Suprapubic skin (tissue), 4 donors: ENCODE measurements around the gene RFX8.

Experiments
- CTCF ChIP-seq, 2 donors: fragments of 200-600 bp in 1 of 2; fragments of 450-650 bp in 1 of 2; sonication (generic) in 1 of 2; IDR thresholded peaks; one replicate each; pipeline ENCODE4 v1.5.1; 2016 to 2019; ENCODE audit warnings: antibody characterized with exemption in 2 of 2, mild to moderate bottlenecking in 1 of 2, moderate library complexity in 1 of 2
- EP300 ChIP-seq: sonication (generic); formaldehyde crosslinking; IDR thresholded peaks from one replicate; pipeline ENCODE4 v1.6.1; 2017; ENCODE audit warnings: antibody characterized with exemption
- POLR2A ChIP-seq, 2 donors: fragments of 450-650 bp; IDR thresholded peaks; one replicate each; pipeline ENCODE4 v1.6.1; 2017; ENCODE audit warnings: antibody characterized with exemption in 2 of 2, mild to moderate bottlenecking in 2 of 2, moderate library complexity in 2 of 2
- POLR2AphosphoS5 ChIP-seq, 3 donors: sonication (generic); formaldehyde crosslinking; IDR thresholded peaks; one replicate each; pipeline ENCODE4 v1.6.1; 2017; ENCODE audit warnings: antibody characterized with exemption in 3 of 3

GRCh38 chr2:101492936-101493473, 18.1 kb upstream of the RFX8 start:
- TF ChIP-seq CTCF (IDR thresholded peaks at IDR 0.05) (no peak), POLR2AphosphoS5 (IDR thresholded peaks at IDR 0.05) (no peak), EP300 (no peak), POLR2A (IDR thresholded peaks at IDR 0.05) (no peak)
